B cell (primary cell): ENCODE measurements around the gene TUBA1B. TPM values are rescaled to one million over a fixed set of nuclear protein-coding genes. Genes with fewer than 3 reads are reported as not detected.

Source experiments
- ATAC-seq: fragments of 200-7000 bp; cut with Tn5 transposase; one replicate; pipeline ENCODE4 v1.10.0; 2021; ENCODE audit warnings: low read depth, mild to moderate bottlenecking, moderate number of reproducible peaks, moderate library complexity
- CTCF ChIA-PET: fragments of 350-600 bp; sonication (Branson Sonifier 250); formaldehyde crosslinking; loops from one replicate; lab custom pipeline; 2021; ENCODE audit warnings: antibody characterized with exemption, inconsistent platforms; lab: Charles Lee
- POLR2A ChIA-PET: fragments of 350-600 bp; sonication (Branson Sonifier 250); formaldehyde crosslinking; loops from one replicate; lab custom pipeline; 2021; ENCODE audit warnings: antibody characterized with exemption; lab: Charles Lee
- DNase-seq: peaks from one replicate; pipeline ENCODE4 v3.0.0; 2013
- H2AFZ ChIP-seq: 2 replicates; pipeline ENCODE4 v1.6.1; 2012; ENCODE audit warnings: mild to moderate bottlenecking, low read depth, low read length; ENCODE audit not compliant: insufficient read depth, poor library complexity, severe bottlenecking
- H3K27ac ChIP-seq, 2 donors: 1 replicate in 1 of 2; 2 replicates in 1 of 2; pipeline ENCODE4 v1.5.1; 2012 to 2013; ENCODE audit warnings: low read length in 2 of 2, mild to moderate bottlenecking in 2 of 2, moderate library complexity in 1 of 2
- H3K27me3 ChIP-seq, 4 experiments: fragments of 200-600 bp in 1 of 4; sonication (generic) in 1 of 4; replicated peaks in 1 of 4; 1 replicate in 2 of 4; 2 replicates in 2 of 4; pipeline versions ENCODE4 v1.6.1 to v1.7.0; 2013 to 2016; ENCODE audit warnings: low read length in 3 of 4, mild to moderate bottlenecking in 2 of 4, mixed read lengths in 1 of 4, moderate library complexity in 1 of 4; ENCODE audit not compliant: insufficient read depth in 4 of 4, control insufficient read depth in 3 of 4; ENCODE audit errors: control extremely low read depth in 1 of 4
- H3K36me3 ChIP-seq, 2 experiments: replicated peaks in 1 of 2; 1 replicate in 1 of 2; 2 replicates in 1 of 2; pipeline versions ENCODE4 v1.6.1 to v1.7.1; 2013; ENCODE audit warnings: low read length in 1 of 2; ENCODE audit not compliant: insufficient read depth in 2 of 2, control insufficient read depth in 1 of 2; ENCODE audit errors: control extremely low read depth in 1 of 2, extremely low read depth in 1 of 2
- H3K4me1 ChIP-seq, 2 donors: fragments of 200-600 bp in 1 of 2; sonication (generic) in 1 of 2; 1 replicate in 1 of 2; 2 replicates in 1 of 2; pipeline versions ENCODE4 v1.5.1 to v1.6.1; 2013 to 2017; ENCODE audit warnings: low read length in 2 of 2; ENCODE audit not compliant: control insufficient read depth in 2 of 2, insufficient read depth in 2 of 2
- H3K4me2 ChIP-seq: replicated peaks from 2 replicates; pipeline ENCODE3; 2012; ENCODE audit warnings: mild to moderate bottlenecking, low read depth, low read length; ENCODE audit not compliant: poor library complexity, severe bottlenecking
- H3K4me3 ChIP-seq, 5 experiments: fragments of 200-600 bp in 1 of 5; sonication (generic) in 1 of 5; 1 replicate in 3 of 5; 2 replicates in 2 of 5; pipeline versions ENCODE4 v1.5.1 to v1.7.0; 2011 to 2016; ENCODE audit warnings: low read length in 4 of 5, mild to moderate bottlenecking in 4 of 5, low read depth in 2 of 5, control low read depth in 1 of 5, moderate library complexity in 1 of 5; ENCODE audit not compliant: insufficient read depth in 1 of 5; ENCODE audit errors: control extremely low read depth in 1 of 5, extremely low read depth in 1 of 5
- H3K79me2 ChIP-seq: fragments of 200-600 bp; sonication (generic); one replicate; pipeline ENCODE4 v1.6.0; 2016; ENCODE audit warnings: low read length; ENCODE audit not compliant: control insufficient read depth, insufficient read depth
- H3K9ac ChIP-seq: fragments of 200-600 bp; sonication (generic); 2 replicates; pipeline ENCODE4 v1.6.1; 2017; ENCODE audit warnings: mild to moderate bottlenecking, low read length, moderate library complexity
- H3K9me3 ChIP-seq, 3 donors: one replicate each; pipeline versions ENCODE4 v1.6.1 to v1.7.1; 2013; ENCODE audit warnings: low read length in 2 of 3; ENCODE audit not compliant: control insufficient read depth in 2 of 3, insufficient read depth in 1 of 3; ENCODE audit errors: control extremely low read depth in 1 of 3
- H4K20me1 ChIP-seq: 2 replicates; pipeline ENCODE4 v1.6.0; 2012; ENCODE audit warnings: mild to moderate bottlenecking, low read length; ENCODE audit not compliant: insufficient read depth, control insufficient read depth, poor library complexity, severe bottlenecking
- H3K27ac Mint-ChIP-seq: one replicate; pipeline ENCODE4 v1.8.0; 2021; ENCODE audit warnings: mixed read lengths
- H3K27me3 Mint-ChIP-seq: one replicate; pipeline ENCODE4 v1.8.0; 2021; ENCODE audit warnings: mixed read lengths
- H3K4me1 Mint-ChIP-seq: one replicate; pipeline ENCODE4 v1.8.0; 2021; ENCODE audit warnings: mixed read lengths
- H3K4me3 Mint-ChIP-seq: one replicate; pipeline ENCODE4 v1.8.0; 2021; ENCODE audit warnings: mixed read lengths
- H3K9me3 Mint-ChIP-seq: one replicate; pipeline ENCODE4 v1.8.0; 2022; ENCODE audit warnings: mixed read lengths; ENCODE audit not compliant: insufficient read depth
- EZH2 ChIP-seq: IDR thresholded peaks from 2 replicates; pipeline ENCODE4 v1.6.1; 2012; ENCODE audit warnings: borderline replicate concordance, low read depth, mild to moderate bottlenecking, moderate library complexity, low read length; ENCODE audit not compliant: insufficient read depth, poor library complexity, severe bottlenecking
- WGBS: methylation state at CpG from one replicate; pipeline ENCODE4 v1.1.5; 2013; ENCODE audit warnings: missing lambda C conversion rate; ENCODE audit not compliant: insufficient coverage; 5-methylcytosine and 5-hydroxymethylcytosine counted together
- intact Hi-C: fragments of 100-400 bp; cut with micrococcal nuclease; formaldehyde crosslinking; loops from one replicate; pipeline ENCODE4 v1.10.0; 2022
- polyA plus RNA-seq: library from polyadenylated mRNA; depleted of rRNA; stranded (reverse); fragments of >200 nt; gene quantifications from 2 replicates; pipeline ENCODE4 v1.2.3, GENCODE V29; 2012
- total RNA-seq, 2 donors: library from RNA; stranded (reverse); fragments of 120-200 nt in 1 of 2; gene quantifications; 1 replicate in 1 of 2; 2 replicates in 1 of 2; pipeline versions ENCODE4 v1.2.3 to v1.2.4, GENCODE V29; 2013 to 2022
- TF ChIP-seq, protein P1 (sequence below): fragments of 200-600 bp; IDR thresholded peaks from one replicate; pipeline ENCODE4 v1.8.0; 2022; ENCODE audit warnings: antibody characterized with exemption, mild to moderate bottlenecking

The TUBA1B gene
- total and polyA plus RNA-seq, 2 donors (not counting 1 experiment from before 2014, with no cell fraction given): 327 to 615 TPM

DNA sequence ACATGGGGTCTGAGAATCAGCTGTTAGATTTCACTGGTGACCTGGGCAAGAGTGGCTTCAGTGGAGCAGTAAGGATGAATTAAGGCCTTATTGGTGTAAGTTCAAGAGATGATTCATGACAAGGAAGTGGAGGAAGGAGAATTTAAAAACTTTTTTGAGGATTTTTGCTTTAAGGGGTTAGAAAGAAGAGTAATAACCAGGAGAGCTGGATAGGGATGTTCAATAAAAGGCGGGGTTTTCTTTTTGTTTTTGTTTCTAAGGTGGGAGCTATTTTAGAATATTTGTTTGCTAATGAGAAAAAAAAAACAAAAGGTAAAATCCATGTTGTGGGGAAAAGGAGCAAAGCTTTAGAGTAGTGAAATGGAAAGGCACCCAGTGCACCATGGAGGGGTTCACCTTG lies 15.2 kb upstream of the TUBA1B start:
- Histone ChIP-seq H4K20me1 (no peaks in the 10 kb centered on the region), H3K4me3 (no peak overlapping the region), H3K9ac (no peak overlapping the region), H3K9me3 (no peaks in the 10 kb centered on the region), H3K4me1 (peaks cover 0 to 3% of the 10 kb centered on the region in 2 donors), H2AFZ (no peak overlapping the region), H3K27ac (no peak overlapping the region), H3K27me3 (no peaks in the 10 kb centered on the region), H3K79me2 (peaks cover 5% of the 10 kb centered on the region), H3K36me3 (no peaks in the 10 kb centered on the region), H3K4me2 (no peak overlapping the region)
- Mint-ChIP-seq H3K4me3 (no peak overlapping the region), H3K4me1 (peaks cover 4% of the 10 kb centered on the region), H3K27ac (no peak overlapping the region), H3K27me3 (no peaks in the 10 kb centered on the region), H3K9me3 (no peaks in the 10 kb centered on the region)
- ATAC-seq (no peak), DNase-seq (no peak)
- 100% methylated on average over 1 of the region's 1 CpG for WGBS
- POLR2A ChIA-PET: interaction anchor here (1.1 kb wide), 1 partner anchor 20 kb away, joined by 3 read pairs; no protein-coding TSS in a partner anchor
- intact Hi-C loops: no loop called here
- CTCF ChIA-PET: interaction anchor here (1.0 to 1.1 kb wide), 2 partner anchors 14 to 58 kb away, joined by 3 to 4 read pairs; no protein-coding TSS in a partner anchor
- TF ChIP-seq, protein P1, sequence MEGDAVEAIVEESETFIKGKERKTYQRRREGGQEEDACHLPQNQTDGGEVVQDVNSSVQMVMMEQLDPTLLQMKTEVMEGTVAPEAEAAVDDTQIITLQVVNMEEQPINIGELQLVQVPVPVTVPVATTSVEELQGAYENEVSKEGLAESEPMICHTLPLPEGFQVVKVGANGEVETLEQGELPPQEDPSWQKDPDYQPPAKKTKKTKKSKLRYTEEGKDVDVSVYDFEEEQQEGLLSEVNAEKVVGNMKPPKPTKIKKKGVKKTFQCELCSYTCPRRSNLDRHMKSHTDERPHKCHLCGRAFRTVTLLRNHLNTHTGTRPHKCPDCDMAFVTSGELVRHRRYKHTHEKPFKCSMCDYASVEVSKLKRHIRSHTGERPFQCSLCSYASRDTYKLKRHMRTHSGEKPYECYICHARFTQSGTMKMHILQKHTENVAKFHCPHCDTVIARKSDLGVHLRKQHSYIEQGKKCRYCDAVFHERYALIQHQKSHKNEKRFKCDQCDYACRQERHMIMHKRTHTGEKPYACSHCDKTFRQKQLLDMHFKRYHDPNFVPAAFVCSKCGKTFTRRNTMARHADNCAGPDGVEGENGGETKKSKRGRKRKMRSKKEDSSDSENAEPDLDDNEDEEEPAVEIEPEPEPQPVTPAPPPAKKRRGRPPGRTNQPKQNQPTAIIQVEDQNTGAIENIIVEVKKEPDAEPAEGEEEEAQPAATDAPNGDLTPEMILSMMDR: no peak

DNA sequence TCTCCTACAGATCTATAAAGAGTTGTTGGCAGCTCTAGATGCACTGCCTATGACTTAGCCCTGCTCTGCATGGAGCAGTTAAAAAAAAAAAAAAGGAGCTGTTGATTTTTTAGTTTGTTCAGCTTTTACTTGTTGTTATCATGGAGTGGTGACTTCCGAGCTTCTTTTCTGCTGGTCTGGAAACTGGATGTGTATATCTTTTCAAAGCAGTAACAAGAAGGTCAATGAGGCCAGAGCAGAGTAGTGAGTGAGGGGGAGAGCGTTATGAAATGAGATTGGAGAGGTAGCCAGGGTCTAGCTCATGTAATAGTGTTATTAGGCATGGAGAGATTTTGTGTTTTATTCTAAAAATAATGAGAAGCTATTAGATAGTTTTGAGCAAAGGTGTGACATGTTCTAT lies 13.2 kb upstream of the TUBA1B start:
- WGBS: 100% methylated on average over 2 of the region's 2 CpGs
- no peak overlapping the region for H3K4me3 Mint-ChIP-seq
- H3K27me3 Mint-ChIP-seq: no peaks in the 10 kb centered on the region
- ChIA-PET CTCF (interaction anchor here (0.8 to 1.2 kb wide), 2 partner anchors 77 to 82 kb away, joined by 3 read pairs; no protein-coding TSS in a partner anchor), POLR2A (no interaction called here)
- intact Hi-C loops: no loop called here
- Histone ChIP-seq H3K27ac (no peak overlapping the region), H3K4me1 (no peaks in the 10 kb centered on the region), H4K20me1 (no peaks in the 10 kb centered on the region), H3K4me3 (no peak overlapping the region), H3K79me2 (peaks cover 20% of the 10 kb centered on the region), H3K36me3 (no peaks in the 10 kb centered on the region), H3K4me2 (no peak overlapping the region), H3K27me3 (no peaks in the 10 kb centered on the region), H2AFZ (no peak overlapping the region), H3K9me3 (no peaks in the 10 kb centered on the region), H3K9ac (no peak overlapping the region)
- ATAC-seq (no peak), DNase-seq (no peak)
- H3K4me1 Mint-ChIP-seq: no peaks in the 10 kb centered on the region
- no peaks in the 10 kb centered on the region for H3K9me3 Mint-ChIP-seq
- TF ChIP-seq, protein P1: no peak
- no peak for TF ChIP-seq EZH2
- no peak overlapping the region for H3K27ac Mint-ChIP-seq
